Skeletal muscle cell (primary cell): Measurements from ENCODE around the gene LPAR5.
A peak's percentile ranks its signal among the peaks of the same experiment; 100 is the strongest.
"Not testable (repeated sequence)": the region's sequence is repeated elsewhere in the genome, so short reads cannot be mapped to it uniquely, and the experiment has no call there.

ENCODE experiments used
- DNase-seq: peaks from one replicate; pipeline ENCODE4 v3.0.0-alpha.2; 2010; ENCODE audit warnings: low read depth
- H3K4me3 ChIP-seq: 2 replicates; pipeline ENCODE4 v1.5.1; 2011; ENCODE audit warnings: low read depth, mild to moderate bottlenecking, control low read depth, low read length, moderate library complexity

LPAR5 gene

DNA sequence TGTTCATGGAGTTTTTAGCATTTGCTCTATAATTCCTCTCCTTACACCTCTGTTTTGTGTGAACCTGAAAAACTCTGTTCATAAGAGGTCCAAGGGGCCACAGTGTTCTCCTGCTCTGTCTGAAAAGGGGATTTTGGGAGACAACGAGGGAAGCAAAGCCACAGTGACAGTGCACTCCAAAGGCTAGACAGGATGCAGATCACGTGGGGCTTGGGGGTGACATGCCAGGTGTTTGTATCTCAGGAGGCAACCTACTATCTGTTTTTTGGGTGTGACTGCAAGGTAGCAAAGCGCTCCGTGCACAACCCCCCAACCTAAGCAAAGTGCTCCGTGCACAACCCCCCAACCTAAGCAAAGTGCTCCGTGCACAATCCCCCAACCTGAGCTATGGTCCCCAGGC is 23.5 kb downstream of the LPAR5 start:
- H3K4me3 ChIP-seq, result no peak overlapping the region
- DNase-seq, result no peak

DNA sequence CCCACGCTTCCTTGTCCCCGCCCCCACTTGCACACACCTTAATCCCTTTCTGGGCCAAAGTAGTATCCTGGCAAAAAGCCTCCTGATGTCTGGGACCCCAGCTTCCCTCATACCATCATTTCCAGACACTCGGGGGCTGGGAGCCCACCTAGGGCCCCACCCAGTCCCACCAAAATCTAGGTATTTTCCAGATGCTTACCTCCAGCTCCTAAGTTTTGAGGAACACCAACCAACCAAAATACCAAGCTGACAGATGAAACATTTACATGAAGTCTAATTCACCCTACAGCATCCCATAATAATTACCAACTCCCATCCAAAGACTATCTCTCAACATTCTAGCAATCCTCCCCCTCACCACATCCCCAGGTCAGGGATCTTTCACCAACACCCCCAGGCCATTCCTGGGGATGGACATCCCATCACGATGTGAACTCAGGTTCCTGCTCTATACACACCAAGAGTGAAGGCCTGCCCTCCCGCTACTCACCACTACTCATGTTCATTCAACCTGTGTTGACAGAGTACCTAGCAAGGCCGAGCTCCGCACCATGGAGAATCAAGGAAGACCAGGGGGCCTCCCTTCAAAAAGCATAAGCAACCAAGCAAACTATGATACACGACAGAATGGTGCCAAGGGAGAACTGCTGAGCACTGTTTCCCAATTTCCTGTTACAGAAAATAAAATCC is 27.0 kb downstream of the LPAR5 start:
- no peak overlapping the region for H3K4me3 ChIP-seq
- DNase-seq, result no peak

DNA sequence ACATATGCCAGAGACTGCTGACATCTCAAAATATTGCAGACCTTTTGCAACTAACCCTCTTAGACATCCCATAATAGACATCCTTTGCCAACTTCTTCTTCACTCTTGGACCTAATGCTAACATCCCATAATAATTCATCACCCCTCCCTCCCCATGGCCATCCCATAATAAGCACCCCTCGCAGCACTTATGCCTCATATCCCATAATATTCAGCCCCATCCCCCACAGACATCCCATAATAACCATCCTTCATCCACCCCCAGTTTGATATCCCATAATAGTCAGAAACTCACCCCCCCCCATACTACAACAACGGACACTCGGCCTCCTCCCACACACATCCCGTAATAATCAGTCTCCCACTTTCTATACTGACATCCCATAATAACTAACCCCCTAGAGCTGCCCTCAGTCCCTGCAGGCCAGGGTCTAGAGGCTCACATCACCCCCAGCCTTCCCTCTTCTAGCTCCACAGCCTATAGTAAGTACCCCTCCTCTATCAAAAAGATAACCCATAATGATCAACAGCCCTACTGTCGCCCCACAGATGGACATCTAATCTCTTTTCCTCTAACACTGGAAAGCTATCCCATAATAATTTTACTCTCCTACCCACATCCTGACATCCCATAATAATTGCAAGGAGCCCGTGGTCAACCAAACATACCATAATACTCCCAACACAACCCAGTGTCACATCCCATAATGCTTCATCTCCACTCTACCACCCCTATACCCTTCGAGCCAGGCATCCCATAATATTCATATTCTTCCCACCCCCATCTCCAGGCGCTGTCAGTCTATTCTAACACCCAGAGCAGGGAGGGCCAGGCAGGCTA is 27.8 kb downstream of the LPAR5 start:
- H3K4me3 ChIP-seq, result no peak overlapping the region
- no peak for DNase-seq

DNA sequence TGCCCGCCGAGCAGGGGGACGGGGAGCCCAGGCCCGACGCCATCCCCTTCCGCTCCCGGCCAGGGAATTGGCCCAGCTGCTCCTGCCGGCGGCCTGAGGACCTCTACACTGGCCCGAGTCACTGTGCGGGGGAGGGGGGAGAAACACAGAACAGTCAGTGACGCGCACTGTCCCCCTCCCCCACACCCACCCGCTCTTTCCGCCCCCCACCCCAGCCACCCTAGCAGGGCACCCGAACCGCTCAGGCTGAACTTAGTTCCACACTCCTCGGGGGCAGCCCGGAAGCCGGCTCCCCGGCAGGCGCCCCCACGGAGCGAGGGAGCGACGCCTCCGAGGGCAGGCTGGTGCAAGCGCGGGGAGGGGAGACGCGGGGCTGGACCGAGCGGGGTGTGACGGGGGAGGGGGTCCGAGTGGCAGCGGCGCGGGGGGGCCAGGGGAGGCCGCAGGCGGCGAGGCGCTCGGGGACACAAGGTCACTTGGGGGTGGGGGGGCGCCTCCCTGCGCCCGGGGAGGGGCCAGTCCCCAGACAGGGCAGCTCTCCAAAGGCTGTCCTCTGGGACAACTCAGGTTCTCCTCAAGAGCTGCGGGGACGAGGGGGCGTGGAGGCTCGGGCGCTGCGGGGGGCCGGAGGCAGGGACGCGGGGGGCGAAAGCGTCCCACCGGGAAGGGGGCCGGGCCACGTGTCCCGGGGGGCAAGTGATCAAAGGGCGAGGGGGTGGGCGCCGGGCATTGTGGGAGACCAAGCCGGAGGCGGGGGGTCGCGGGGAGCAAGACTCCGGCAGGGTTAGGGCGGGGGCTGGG is 29.2 kb downstream of the LPAR5 start:
- H3K4me3 ChIP-seq, result peak overlapping the region; percentile 83
- DNase-seq, result no peak

DNA sequence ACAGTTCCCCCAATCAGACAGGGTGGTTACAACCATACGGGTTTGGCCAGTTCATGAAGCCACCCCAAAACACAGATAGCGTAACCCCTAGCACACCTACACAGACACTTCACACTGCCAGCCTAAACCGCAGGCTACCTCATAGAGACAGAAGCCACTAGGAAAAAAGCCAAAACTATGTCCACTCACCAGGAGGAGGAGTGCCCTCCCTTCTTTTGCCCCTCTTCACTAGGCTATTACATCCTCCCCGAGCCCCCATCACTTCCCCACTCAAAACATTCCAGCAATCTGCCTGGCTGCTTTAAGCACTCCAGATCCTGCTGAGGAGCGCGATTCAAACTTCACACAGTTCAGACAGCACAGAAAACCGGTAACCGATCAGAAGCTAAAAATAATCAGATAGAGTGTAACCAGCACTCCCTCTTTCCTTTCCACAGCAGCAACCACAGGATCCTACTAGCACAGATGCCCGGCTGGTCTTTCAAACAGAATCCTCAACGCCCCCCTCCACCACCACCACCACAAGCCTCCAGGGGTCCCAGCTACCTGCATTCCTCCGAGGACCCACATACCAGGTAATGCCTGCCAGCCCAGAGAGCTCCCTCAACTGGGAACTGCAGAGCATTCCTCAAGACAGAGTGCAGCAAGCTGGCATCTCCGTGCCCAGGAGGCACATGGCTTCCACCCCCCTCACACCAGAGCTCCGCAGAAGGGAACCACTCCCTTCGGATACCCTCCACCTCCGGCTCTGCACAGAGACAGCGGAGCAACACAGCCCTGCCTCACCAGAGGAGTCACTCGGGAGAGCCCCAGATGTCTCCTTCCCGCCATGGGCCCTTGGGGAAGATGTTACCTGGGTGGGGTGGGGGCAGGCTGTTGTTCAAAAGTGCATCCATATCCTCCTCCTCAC is 30.1 kb downstream of the LPAR5 start:
- peak overlapping the region; percentile 83 for H3K4me3 ChIP-seq
- no peak for DNase-seq

DNA sequence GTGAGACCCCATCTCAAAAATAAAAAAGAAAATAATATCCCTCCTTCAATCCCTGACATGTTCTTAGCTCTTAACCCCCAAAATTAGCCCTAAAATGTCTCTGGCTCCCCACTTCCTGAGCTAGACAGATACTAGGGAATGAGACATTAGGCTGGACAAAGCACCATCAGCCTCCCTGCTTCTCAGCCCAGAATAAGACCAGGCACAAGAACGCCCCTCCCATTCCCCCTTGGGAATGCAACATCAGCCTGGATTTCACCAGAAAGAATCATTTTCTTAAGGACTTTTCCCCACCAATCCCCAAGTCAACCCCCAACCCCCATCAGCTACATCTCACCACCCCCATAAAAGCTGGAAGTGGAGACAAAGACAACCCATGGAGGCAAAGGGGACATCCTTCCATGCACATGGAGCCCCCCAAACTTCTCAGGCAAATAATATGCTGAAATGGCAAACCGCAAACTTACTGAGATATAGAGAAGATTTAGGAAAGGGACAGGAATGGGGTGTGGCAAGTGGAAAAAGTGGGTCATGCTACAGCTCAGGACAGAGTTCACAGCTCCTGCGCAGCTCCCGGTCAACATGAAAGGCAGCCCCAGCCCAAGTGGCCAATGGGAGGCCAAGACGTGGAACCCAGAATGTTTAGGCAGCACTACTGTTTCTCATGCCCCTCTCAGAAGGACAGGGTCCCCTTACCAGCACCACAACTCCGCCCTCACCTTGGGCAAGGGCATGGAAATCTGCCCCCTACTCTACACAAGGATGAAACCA is 31.3 kb downstream of the LPAR5 start:
- peak overlapping the region; percentile 83 for H3K4me3 ChIP-seq
- DNase-seq, result no peak

DNA sequence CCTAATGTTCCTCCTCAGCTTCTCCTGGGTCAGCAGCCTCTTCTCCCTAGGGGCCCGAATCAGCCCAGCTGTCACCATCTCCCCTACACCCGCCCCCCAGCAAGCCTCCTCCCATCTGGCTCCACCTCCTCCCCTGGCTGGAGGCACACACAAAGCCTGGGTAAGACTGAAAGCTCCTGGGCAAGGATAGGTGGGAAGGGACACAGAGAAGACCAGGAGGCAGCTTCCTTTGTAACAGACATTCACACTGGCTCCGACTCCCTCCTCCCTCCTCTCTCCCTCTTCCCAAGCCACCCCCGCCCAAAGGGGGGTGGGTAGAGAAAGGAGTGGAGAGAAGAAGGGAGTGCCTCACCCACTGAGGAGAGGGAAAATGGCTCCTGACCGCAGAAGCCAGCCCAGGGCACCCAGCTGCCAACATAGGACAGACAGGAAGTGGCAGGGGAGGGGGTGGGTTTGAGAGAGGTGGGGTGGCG is 32.6 kb downstream of the LPAR5 start:
- no peak for DNase-seq
- H3K4me3 ChIP-seq, result peak overlapping the region; percentile 26

DNA sequence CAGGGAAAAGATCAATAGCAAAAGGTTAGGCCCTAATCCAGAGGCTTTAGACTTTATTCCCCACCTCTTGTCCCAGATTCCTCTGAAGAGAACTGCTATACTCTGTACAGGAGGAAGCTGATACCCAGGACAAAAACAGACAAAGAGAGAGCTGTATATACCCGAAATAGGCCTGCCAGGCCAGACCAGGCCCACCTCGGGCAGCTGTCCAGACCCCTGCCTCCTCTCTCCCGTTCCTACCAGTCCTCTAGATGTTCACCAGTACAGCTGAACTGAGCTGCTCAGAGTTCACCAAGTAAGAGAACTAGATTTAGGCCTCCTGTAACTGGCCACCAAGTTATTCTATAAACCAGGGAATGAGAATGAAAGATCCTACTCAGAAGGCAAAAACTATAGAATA is 33.2 kb downstream of the LPAR5 start:
- no peak for DNase-seq
- no peak overlapping the region for H3K4me3 ChIP-seq

DNA sequence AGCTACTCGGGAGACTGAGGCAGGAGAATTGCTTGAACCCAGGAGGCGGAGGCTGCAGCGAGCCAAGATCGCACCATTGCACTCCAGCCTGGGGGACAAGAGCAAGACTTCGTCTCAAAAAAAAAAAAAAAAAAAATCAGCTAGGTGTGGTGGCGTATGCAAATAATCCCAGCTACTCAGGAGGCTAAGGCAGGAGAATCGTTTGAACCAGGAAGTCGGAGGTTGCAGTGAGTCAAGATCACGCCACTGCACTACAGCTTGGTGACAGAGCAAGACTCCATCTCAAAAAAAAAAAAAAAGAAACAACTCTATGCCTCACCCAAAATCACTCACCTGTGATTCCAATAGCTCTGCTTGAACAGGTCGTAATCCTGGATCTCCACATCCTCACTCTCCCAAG is 40.1 kb downstream of the LPAR5 start:
- not testable (repeated sequence) for H3K4me3 ChIP-seq, DNase-seq

DNA sequence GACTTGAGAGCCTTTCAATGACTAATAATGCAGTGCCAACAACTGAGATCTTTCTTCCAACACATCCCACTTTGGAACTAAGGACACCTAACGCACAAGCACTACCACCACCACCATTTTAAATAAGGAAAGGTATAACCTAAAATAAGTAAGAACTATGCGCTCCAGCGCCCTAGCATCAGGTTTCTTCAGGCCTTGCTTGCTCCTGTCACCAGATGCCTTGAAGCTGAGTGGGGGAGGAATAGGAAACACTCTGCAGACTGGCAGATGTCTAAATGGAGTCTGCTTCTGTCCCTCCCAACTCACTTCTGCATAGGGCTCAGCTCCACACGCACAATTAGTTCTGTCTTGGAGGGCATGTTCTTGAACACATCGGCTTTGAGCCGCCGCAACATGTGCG is 43.7 kb downstream of the LPAR5 start:
- no peak overlapping the region for H3K4me3 ChIP-seq
- no peak for DNase-seq

DNA sequence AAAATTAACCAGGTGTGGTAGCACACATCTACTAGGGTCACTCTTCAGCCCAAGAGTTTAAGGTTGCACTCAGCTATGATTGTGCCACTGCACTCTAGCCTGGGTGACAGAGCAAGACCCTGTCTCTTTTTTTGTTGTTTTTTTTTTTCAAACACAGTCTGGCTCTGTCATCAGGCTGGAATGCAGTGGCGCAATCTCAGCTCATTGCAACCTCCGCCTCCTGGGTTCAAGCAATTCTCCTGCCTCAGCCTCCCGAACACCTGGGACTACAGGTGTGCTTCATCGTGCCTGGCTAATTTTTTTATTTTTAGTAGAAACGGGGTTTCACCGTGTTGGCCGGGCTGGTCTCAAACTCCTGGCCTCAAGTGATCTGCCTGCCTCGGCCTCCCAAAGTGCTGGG is 49.2 kb downstream of the LPAR5 start:
- DNase-seq, H3K4me3 ChIP-seq: not testable (repeated sequence)

DNA sequence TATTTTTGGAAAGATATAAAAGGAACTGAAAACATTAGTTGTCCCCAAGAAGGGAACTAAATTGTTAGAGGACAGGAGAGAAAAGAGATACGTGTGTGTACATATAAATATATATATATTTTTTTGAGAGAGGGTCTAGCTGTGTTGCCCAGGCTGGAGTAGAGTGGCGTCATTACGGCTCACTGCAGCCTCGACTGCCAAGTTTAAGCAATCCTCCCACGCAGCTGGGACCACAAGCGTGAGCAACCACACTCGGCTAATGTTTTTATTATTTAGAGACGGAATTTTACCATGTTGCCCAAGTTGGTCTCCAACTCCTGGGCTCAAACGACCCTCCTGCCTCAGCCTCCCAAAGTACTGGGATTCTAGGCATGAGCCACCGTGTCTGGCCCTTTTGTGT is 51.5 kb downstream of the LPAR5 start:
- no peak overlapping the region for H3K4me3 ChIP-seq
- no peak for DNase-seq

DNA sequence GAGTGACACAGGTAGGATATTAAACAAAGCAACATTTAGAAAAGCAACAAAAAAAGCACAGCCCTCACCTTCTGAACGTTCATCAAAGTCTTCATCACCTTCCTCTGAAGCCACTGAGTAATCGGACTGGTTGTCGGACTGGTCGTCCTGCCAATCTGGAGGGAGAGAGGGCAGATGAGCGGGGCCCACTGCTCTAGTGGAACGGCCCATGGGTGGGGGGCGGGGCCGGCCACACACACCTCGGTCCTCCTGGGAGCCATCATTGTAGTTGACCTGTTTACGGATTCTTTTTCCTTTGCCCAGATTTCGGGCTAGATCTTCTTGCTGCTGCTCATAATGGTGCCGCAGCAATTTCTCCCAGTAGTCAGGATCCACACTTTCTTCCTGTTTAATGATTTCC is 52.8 kb downstream of the LPAR5 start:
- H3K4me3 ChIP-seq, result no peak overlapping the region
- DNase-seq, result no peak

DNA sequence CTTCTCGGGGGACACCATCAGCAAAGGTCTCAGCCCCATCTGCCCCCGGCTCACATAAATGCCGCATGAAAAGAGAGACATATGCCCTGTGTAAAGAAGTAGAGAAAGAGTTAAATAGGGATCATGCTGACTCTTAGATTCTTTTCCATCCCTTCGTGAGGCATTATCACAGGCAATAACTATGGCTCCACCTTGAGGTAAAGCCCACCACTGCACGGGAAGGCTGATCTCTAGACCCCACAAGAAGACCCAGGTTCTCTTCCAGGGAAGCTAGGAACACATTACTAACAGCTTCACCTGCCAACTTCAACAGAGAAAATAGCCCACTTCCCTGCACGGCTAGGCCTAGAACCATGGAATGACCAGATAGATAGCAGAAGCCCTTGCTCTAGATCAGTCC is 53.6 kb downstream of the LPAR5 start:
- DNase-seq, result no peak
- H3K4me3 ChIP-seq, result no peak overlapping the region

DNA sequence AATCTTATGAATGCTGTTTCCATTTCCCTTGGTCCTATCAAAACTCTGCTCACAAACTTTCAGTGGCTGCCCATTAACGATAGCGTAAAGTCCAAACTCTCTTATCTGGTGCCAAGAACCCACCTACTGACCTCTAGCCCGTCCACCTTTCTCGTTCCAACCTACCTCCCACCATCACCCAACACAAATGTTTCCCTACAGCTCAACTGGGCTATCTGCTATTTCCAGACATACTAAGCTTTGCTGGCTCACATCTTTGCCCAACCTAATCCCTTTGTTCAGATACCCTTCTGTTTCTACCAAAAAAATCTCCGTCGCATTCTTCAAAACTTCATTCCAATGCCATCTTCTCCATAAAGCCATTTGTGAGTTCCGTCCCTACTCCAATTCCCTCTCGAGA is 60.1 kb downstream of the LPAR5 start:
- DNase-seq, result no peak
- no peak overlapping the region for H3K4me3 ChIP-seq

DNA sequence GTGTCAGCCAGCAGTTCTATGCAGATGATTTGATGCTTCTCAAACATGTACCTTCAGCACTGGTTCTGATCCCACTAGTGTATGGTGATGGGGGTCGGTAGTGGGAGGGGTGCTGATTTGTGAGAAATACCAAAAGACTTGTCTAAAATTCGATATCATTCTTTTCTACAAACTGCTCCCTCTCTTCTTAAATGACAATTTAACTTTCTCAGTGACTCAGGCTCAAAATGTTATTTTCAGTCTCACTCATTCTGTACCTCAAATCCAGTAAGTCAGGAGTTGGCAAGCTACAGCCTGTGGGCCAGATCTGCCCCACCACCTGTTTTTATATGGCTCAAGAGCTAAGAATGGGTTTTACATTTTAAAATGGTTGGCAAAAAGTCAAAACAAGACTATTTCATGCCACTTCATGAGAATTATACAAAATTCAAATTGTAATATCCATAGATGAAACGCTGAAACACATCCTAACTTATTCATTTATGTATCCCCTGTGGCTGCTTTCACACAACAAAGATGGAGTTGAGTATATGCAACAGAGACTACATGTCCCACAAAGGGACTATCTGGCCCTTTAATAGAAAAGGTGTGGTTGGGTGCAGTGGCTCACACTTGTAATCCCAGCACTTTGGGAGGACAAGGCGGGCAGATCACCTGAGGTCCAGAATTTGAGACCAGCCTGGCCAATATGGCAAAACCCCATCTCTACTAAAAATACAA is 61.0 kb downstream of the LPAR5 start:
- DNase-seq, result no peak
- no peak overlapping the region for H3K4me3 ChIP-seq

DNA sequence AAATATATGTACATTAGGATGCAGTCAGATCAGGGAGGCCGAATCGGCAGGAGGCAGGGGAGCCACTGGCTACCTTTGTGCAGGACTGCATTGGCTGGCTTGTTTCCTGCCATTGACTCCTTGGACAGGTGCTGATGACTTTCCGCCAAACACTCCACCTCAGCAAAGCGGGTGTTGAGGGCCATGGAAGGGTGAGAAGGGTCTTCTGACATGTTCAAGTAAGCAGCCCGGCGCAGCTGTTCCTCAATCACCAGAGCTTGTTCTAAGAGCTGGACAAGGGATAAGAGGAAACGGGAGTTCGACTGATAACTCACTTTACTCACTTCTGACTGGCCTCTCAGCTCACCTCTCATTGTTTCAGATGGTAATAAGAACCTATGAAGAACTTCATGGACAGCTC is 62.8 kb downstream of the LPAR5 start:
- DNase-seq, result no peak
- H3K4me3 ChIP-seq, result no peak overlapping the region
